ENCODE data around the gene KCNC1.
A peak's percentile ranks its signal among the peaks of the same experiment; 100 is the strongest.

The KCNC1 gene

GRCh38 chr11:17773674-17774073 lies 39.1 kb downstream of the KCNC1 start:
- DNase-seq (ENCODE audit: low read depth) = no peak

- DNase-seq (ENCODE audit: low read depth) = no peak
Measured at GRCh38 chr11:17774232-17775034, 39.9 kb downstream of the KCNC1 start.

DNA sequence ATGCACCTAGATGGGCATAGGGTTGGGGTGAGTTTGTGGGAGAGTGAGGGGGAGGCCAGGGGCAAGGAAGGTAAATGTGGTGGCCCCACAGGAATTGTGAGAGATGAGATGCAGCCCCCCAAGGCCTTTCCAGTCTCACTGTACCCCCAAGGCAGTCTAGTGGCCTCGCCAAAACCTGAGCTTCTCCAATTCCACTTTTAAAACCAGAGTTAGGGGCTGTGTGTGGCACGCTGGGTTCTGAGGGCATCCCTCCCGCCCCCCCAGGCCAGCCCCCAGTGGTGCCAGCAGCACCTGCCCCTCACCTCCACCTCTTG lies 40.4 kb downstream of the KCNC1 start:
- no peak for DNase-seq (ENCODE audit: low read depth)

DNA sequence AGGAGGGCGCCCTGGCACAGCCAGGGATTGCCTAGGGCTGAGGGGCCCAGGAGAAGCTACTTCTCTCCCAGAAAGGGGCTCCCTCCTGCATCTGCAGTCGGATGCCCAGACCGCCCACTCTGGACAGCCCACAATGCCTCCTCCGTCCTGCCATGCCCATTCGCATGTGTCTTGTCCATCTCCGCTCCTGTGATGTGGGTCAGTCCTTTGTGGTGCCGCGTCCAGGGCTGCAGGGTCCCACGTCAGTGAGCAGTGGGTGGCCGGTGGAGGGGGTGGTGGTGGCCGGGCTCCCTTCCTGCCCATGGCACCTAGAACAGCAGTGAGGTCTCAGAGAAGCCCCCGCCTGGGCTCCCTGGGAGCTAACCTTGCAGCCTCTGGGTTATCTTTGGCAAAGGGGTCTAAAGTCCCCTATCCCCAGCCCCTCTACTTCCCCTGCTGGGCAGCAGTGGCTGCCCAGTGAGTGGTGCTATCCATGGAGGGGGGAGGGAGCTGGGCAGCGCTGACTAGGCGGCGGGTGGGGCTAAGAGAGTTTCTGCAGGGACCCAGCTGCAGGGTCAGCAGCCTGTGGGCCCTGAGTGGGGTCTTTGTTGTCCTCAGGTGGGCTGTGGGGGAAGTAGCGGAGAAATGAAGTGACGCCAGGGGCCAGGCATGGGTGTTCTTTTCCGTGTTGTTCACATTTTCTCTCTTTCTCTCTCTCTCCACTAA lies 41.1 kb downstream of the KCNC1 start:
- DNase-seq (ENCODE audit: low read depth) = no peak

GRCh38 chr11:17776212-17776875 lies 41.8 kb downstream of the KCNC1 start:
- no peak for DNase-seq (ENCODE audit: low read depth)

GRCh38 chr11:17777086-17777737 lies 42.6 kb downstream of the KCNC1 start:
- DNase-seq (ENCODE audit: low read depth) = no peak

GRCh38 chr11:17777738-17778091 lies 43.1 kb downstream of the KCNC1 start:
- no peak for DNase-seq (ENCODE audit: low read depth)

DNA sequence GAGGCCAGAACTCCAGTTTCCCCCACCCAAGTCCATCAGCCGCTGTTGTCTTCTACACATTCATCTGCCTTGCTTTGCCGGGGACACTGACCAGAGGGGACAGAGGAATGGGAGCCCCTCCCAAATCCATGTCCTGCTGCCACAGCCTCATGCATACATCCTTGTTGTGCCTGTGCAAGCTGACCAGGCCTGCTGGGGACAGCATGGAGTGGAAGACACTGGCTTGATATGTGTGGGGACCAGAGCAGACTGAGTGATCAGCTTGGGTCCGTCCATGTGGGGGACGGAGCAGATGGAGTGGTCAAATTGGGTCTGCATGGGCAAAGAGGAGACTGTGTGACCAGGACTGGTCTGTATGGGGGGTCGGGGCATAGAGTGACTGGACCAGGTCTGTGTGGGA lies 43.8 kb downstream of the KCNC1 start:
- DNase-seq (ENCODE audit: low read depth) = no peak

DNA sequence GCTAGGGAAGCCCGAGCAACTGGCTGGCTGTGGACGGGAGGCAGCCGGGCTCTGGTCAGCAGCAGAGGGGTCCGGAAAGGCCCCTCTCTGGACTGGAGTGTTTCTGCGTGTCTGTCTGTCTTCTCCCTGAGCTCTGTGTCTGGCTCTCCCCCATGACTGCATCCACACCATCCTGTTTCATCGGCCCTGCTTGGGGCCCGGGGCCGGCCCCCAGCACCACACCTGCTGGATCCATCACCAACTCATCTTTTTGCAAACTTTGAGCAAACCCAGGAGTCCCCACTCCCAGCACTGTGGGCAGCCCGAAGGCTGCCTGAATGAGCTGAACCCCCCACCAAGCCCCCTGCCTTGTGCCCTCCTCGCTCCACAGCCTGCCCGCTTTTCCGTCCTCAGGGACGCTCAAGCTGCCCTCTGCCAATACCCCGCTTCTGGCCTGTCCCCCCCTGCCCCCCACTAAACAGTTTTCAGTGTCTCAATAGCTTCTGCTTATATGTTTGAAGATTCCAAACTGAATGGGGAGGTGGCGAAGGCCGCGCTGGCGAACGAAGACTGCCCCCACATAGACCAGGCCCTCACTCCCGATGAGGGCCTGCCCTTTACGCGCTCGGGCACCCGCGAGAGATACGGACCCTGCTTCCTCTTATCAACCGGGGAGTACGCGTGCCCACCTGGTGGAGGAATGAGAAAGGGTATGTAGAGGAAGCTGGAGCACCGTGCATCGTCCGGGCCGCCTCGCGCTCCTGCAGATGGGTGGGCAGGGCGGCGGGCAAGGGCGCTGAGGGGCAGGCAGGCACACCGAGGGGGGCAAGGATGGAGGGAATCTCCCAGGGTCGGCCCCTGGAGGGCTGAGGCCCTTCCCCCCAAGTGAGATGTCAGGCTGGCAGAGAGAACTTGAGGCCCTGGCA lies 44.6 kb downstream of the KCNC1 start:
- DNase-seq (ENCODE audit: low read depth) = no peak

- no peak for DNase-seq (ENCODE audit: low read depth)
Measured at GRCh38 chr11:17779861-17780594, 45.4 kb downstream of the KCNC1 start.

GRCh38 chr11:17780668-17781067 lies 46.1 kb downstream of the KCNC1 start:
- DNase-seq (ENCODE audit: low read depth) = no peak

DNA sequence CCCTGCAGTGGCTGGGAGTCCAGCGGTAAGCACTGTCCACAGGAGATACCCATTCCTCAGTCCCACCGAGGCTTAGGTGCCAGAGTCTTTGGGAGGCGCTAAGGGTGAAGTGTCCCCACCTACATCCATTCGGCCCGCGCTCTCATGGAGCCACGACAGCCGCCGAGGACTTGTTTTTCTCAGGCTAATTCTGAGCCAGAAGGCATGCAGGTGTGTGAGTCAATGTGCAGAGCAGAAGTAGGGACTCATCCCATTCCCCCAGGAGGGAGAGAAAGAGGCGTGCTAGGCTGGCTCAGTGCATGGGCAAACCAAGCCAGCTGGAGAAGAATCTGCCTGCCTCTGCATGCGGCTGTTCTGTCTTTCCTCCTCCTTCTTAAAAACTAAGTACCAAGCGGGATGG lies 46.6 kb downstream of the KCNC1 start:
- no peak for DNase-seq (ENCODE audit: low read depth)

DNA sequence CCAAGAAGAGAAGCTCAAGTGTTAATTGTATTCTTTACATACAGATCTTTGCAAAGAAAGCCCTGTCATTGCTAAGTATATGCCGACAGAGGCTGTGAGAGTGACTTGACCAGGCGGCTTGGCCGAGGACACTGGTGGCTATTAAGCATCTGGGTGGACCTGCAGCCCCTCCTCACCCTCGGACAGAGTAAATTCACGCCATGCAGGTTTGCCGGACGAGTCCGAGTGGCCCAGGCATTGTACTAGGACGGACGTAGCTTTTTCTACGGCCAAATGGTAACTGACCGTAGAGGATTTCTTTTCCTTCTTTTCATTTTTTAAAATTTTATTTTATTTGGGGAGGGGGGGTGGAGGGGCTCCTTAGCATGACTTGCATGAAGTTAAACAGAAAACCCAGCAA lies 47.0 kb downstream of the KCNC1 start:
- DNase-seq (ENCODE audit: low read depth) = no peak

DNA sequence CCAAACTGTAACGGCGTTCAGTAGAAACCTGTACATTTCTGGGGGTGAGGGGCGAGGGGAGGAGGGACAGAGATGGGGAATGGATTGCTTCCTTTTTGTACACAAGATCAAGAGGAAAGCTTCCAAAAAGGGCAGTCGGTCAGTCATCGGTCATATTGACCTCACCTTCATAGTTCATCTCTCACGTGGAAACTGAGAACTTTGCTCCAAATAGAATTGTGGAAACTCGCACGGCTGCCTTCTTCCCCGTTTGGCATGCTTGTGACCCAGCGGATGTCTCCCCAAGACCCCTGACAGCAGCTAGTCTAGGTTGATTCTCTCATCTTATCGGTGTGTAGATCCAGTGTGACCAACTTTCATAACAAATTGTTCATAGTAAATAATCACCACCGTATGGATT lies 47.6 kb downstream of the KCNC1 start:
- no peak for DNase-seq (ENCODE audit: low read depth)

- no peak for DNase-seq (ENCODE audit: low read depth)
Measured at GRCh38 chr11:17782603-17783337, 48.2 kb downstream of the KCNC1 start.

GRCh38 chr11:17783878-17784277 lies 49.3 kb downstream of the KCNC1 start:
- DNase-seq (ENCODE audit: low read depth) = no peak

DNA sequence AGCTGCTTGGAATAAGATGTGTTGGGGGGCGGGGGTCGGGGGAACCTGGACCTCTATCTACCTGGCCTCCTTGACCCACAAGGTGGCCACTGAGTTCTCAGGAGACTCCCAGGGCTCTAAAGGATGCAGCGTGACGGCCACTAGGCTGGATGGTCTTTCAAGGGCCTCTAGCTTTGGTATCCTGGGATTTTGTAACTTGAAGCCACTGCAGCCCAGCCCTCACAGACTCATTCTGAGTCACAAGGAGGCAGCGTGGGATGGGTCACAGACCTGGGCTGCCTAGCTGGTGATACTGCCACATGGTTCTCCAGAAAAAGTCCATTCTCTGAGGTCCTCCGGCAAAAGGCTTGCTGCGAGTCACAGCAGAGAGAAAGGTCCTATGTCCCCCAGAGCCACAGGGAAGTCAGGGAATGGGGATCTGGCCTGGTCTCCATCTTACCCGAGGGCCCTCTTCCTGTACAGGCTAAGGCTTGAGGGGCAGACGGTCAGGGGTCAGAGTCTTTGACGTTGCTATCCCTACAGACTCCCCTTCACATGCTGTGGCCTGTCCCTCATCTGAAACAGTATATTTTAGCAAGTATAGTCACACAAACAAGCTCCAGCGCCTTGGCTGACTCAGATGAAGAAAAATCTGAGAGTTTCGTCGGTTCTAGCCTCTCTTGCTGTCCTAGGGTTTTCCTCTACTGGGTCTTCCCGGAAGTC lies 52.4 kb downstream of the KCNC1 start:
- peak; percentile 51 for DNase-seq (ENCODE audit: low read depth)

GRCh38 chr11:17788084-17788483 lies 53.5 kb downstream of the KCNC1 start:
- no peak for DNase-seq (ENCODE audit: low read depth)

- peak; percentile 56 for DNase-seq (ENCODE audit: low read depth)
Measured at GRCh38 chr11:17790453-17790852, 55.9 kb downstream of the KCNC1 start.

- DNase-seq (ENCODE audit: low read depth) = no peak
Measured at GRCh38 chr11:17791144-17791543, 56.6 kb downstream of the KCNC1 start.
